IPS-NIHi7 (cell line): ENCODE data around the gene ANKRD33B.
"Not testable (repeated sequence)": the region's sequence is repeated elsewhere in the genome, so short reads cannot be mapped to it uniquely, and the experiment has no call there.

Experiments
- DNase-seq: peaks from one replicate; pipeline ENCODE4 v3.0.0; 2012; ENCODE audit warnings: mixed read lengths; ENCODE audit errors: extremely low spot score

The ANKRD33B gene

DNA sequence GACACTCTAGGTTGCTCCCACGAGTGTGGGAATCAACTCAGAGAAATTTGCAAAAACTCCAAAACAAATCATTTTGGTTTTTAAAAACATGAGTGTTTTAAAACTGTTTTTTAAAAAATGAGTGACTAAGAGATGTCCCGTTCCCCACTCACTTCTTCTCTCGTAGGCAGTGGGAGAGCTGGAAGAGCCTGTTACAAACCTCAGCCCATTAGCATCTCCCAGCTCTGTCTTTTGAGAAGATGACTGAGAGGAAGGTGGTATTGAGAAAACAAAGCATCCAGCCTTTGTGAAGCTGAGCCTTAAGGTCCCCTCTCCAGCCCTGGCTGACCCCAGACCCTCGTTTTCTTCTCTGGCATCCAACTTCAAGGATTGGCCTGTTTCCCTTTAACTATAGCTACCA lies 4.7 kb upstream of the ANKRD33B start:
- DNase-seq = no peak

DNA sequence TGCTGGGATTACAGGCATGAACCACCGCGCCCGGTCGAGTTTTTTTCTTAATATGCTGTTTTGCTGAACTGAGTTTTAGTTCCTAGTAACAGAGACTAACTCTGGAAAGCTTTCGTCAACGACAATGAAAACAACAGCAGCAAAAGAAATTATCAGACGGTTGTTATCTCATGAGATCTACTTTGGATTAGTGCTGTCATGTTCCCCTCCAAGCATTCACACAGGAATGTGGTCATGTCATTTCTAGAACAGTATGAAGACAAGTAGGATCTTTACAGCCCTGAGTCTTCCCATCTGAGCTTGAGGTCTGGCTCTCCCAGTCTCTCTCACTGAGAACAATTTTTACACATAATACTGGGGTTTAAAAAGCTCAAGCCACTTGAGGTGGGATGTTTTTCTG lies 4.0 kb upstream of the ANKRD33B start:
- DNase-seq = no peak

DNA sequence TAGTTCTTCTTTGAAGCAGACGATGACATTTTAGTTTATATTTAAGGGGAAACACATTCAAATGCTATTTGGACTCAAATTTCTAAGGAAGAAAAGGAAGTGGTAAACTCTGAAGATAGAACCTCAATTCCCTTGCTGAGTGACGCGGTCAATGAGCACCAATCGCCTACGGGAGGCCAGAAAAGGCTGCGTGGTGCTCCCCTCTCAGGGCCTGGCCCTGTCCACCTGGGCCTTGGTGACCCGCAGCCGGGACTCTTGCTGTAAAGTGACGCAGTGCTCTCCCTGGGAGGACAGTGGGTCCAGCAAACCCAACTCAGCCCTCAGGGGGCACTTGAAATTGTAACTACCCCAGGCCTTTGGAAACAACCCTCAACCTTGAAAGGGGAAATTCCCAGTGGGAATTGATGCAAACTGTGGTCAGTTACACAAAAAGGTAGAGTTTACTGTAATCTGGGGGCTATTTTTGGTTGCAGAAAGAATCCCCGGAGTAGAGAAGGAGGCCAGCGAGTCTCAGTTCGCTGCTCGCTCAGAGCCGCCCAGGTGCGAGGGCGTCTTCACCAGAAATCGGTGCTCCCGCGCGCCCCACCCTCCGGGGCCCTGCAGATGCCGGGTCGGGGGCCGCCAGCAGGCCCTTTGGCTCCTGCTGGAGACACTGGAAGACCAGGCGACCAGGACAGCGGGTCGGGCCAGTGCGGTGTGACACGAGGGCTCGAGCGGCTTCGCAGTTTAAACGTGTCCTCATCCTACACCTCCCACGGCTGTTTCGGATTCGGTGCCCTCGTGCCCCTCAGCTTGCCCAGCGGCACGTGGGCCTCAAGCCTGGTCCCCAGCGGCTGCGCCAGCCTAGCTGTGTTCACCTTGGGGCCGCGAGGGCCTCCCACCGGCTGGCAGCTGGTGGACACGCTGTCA lies 1.4 kb upstream of the ANKRD33B start:
- no peak for DNase-seq

DNA sequence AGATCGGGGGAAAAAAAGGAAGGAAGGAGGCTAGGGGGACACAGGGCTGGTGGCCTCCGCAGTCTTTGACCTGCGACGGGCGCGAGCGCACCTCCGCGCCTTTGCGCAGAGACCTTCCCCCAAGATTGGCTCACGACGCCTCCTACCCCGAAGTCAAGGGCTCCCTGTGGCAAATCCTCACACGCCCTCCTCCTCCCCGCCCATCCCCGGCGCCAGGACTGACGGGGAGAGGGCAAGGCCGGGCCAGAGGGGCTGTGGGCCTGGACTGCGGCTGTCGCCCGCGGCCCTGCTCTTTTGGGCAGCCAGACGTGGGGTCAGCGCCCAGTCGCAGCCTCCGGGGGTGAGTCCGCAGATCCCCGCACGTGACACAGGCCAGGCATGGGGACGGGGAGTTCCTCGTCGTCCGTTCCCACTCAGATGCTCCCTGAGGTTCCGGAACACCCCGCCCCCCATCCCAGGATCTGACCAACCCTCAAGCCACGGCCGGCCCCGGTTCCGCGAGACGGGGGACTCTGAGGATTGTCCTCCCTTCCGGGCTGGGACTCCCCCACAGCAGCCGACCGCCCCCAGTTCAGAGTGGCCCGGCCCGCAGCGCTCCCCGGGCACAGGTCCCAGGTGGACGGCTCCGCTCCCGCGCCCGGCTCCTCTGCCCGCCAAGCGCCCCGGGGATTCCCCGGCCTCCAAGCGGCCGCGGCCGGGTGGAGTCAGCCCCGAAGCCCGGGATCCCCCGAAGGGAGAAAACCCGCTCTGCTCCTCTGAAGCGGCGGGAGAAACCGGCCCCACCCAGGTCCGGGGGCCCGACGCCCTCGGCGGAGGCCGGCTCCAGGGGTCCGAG lies 543 bp upstream of the ANKRD33B start:
- DNase-seq = no peak

DNA sequence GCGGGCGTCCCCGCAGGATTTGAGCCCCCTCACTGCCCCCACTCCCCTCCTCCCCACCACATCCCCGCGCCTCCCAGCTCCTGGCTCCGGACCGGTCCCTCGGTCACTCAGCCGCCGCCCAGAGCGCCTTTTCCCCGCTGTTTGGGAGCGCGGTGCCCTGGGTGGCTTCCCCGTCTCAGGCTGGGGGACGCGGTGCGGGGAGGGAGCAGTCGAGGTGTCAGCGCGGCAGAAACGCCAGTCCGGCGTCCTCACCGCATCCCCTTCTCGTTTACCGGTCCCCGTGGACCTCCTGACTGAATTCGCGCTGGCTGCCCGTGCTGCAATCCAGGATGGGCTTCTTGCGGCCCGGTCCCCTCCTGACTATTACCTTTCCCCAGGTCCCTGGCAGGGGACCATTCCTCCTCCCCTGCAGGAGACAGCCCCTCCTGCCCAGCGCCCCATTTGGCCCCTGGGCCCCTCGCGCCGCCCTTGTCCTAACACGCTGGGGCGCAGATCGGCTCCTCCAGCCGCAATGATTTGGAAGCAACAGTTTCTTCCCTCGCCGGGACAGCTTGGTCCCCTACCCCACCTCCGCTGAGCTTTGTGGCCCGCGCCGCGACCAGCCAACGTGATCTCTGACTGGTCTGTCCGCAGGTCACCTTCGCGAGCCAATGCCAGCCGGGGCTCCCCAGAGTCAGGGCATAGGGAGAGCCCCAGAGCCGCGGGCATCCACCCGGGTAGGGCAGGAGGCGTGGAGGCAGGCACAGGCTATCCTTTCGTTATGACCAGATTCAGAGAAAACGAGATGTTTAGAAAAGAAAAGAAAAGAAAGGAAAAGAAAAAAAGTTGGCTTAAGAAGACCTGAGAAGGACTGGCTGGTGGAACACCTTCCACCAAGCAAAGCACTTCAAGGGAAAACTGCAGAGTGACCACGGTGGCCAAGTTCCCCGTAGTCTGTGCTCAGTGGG lies 1.2 kb downstream of the ANKRD33B start:
- no peak for DNase-seq

DNA sequence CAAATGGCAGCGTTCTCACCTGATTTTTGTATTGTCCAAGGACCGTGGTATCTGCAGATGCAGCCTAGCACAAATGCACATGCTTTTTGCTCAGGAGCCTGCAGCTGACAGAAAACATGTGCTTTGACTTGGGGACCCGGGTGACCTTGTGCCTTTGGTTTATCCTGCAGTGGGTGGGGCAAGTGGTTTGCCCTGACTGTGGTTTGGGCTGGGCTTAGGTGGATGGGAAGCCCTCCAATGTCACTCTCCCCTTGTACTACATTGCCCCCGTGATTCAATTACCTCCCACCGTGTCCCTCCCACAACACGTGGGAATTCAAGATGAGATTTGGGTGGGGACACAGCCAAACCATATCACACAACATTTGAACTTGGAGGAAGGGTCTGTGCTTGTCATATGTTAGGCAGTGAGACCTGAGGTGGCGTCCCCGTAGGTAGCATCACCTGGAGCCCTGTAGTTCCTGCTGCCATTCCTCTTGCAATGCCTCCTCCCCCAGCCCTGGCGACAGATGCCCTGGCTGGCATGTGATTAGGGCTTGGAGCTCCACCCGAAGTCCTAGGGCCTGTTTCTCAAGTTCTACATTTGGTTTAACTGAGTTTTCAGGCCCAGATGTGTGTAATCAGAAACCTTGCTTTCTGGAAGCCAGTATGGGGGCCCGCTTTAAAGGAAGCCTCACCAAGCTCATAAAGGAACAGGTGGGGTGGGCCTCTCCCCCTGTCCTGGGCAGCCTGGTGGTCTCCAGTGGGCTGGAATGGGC lies 2.1 kb downstream of the ANKRD33B start:
- DNase-seq = no peak

DNA sequence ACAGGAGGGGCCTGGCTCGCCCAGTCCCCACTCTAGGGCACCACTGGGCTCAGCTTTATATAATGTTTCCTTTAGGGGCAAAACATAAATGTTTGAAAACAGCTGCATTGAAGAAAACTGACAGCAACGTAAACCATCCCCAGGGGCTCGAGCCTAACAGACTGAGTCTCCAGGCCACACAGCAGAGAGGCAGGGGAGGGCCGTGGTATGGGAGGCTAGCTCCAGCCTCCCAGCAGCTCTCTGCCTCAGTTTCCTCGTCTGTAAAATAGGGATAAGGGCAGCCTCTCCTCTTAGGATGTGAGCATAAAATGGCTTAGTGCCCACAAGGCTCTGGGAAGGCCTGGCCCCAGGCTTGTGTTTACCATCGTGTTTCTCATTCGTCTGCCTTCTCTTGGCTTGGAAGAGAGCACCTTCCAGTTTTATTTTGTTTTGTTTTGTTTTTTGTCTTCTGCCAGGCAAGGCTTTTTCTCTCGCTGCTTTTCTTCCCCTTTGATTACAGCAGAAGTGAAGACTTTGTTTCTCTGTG lies 2.7 kb downstream of the ANKRD33B start:
- DNase-seq = no peak

DNA sequence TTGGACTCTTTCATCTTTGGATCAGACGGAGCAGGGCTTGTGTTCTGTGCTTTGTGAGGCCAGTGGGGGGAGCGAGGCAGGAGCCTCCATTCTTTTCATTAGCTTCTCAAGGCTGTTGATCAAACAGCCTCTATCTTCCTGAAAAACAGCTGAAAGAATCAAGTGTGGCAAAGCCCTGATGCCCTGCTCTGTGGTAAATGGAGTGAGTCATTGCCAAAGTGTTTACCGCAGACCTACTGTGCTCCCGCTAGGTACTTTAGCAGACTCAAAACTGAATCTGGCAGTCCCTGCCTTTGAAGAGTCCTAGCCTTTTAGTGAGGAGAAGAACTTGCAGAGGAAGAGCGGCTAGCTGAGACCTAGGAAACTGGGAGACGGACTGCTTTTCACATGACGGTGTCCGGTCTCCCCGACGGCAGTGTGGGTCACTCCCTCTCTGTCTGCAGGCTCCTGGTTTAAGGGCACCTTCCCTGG lies 3.3 kb downstream of the ANKRD33B start:
- DNase-seq = no peak

DNA sequence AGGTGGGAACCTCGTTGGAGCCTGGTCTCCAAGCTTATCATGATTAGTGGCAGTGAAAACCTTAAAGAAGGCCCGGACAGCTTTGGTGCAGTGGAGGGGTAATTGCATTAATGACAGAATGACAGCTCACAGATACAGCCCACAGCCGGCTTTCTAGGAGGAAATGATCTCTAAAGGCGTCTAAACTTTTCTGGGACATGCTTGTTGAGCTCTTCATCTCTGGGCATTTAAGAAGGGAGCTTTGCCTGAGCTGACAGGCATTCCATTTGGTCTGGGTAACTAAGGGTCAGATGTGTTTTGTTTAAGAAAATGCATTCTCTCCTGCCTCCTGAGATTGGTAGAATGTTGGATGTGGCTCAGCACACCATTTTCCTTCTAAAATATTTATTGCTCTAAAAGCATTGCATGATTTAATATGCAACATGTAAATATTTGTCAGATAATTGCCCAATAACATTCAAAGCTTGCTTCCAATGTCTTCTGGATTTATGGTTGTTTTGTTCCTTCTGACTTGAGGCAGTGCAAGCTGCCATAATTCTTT lies 4.0 kb downstream of the ANKRD33B start:
- no peak for DNase-seq

DNA sequence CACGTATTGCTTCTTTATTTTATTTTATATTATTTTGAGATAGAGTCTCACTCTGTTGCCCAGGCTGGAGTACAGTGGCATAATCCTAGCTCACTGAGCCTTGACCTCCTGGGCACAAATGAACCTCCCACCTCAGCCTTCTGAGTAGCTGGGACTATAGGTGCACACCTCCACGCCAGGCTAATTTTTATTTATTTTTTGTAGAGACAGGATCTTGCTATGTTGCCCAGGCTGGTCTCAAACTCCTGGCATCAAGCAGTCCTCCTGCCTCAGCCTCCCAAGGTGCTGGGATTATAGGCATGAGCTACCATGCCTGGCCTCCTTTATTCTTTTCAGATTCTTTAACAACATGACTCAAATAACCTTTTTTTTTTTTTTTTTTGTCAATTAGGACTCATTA lies 6.7 kb downstream of the ANKRD33B start:
- DNase-seq = not testable (repeated sequence)

DNA sequence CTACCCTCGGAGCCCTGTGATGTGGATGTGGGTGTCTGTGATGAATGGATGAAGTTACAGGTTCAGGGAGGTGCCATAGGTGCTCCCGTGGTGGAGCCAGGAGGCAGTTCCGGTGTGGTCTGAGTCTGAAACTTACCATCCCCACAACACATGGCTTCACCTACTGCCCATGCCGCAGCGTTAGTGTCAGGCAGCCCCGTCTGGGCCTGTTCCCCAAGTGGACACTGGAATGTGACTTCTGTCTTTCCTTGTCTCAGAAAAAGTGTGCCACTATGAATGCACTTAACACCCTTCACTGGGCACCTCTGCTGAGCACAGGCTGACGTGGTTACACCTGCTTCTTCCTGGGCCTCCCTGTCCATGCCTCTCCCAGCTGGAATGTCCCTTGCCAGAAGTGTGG lies 8.6 kb downstream of the ANKRD33B start:
- DNase-seq = no peak

DNA sequence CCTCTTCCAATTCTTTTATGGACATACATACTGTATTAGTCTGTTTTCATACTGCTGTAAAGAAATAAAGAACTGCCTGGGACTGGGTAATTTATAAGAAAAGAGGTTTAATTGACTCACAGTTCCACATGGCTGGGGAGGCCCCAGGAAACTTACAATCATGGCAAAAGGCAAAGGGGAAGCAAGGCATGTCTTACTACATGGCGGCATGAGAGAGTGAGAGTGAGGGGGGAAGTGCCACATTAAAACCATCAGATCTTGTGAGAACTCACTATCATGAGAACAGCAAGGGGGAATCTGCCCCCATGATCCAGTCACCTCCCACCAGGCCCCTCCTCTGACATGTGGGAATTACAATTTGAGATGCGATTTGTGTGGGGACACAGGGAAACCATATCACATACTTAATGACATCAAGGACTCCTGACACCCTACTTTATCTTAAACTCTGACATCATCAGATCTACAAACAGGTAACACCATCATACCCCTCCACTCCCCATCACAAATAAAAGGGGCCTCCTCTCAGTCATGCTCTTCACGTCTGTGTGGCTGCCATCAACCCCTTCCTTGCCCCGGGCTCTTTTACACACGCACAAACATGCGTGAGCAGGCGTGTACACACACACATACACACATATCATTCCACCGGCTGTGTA lies 9.7 kb downstream of the ANKRD33B start:
- DNase-seq = no peak

DNA sequence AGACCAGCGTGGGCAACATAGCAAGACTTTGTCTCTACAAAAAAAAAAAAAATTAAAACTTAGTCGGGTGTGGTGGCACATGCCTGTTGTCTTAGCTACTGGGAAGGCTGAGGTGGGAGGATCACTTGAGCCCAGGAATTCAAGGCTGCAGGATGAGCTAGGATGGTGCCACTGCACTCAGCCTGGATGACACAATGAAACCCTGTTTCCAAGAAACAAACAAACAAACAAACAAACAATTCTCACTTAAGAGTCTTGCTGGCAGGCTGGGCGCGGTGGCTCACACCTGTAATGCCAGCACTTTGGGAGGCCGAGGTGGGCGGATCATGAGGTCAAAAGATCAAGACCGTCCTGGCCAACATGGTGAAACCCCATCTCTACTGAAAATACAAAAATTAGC lies 11.0 kb downstream of the ANKRD33B start:
- DNase-seq = not testable (repeated sequence)

DNA sequence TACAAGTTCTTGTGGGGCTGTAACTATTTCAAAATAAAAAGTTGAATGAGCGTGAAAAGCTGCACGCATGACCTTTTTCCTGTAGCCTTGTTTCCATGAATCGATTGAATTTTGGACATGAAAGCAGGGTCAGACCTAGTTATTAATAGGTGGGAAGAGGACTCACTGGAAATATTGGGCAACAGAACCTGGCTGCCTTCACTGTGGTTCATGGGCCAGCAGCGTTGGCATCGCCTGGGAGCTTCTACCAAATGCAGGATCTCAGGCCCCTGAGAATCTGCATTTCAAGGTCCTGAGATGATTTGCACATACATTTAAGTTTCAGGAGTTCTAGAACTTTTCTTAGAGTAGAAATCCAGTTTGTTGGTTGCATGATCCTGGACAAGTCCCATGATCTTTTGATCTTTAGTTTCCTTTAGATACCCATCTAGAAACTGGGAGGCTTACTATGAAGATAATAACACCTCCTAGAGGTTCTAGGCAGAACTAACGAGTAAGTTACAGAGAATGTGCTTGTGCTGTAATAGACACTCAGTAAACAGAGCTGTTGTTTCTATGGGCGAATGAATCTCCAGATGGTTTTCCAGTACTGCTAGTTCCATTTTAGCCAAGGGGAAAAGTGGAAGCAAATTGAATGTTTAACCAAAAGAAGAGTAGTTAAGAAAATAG lies 12.4 kb downstream of the ANKRD33B start:
- no peak for DNase-seq

DNA sequence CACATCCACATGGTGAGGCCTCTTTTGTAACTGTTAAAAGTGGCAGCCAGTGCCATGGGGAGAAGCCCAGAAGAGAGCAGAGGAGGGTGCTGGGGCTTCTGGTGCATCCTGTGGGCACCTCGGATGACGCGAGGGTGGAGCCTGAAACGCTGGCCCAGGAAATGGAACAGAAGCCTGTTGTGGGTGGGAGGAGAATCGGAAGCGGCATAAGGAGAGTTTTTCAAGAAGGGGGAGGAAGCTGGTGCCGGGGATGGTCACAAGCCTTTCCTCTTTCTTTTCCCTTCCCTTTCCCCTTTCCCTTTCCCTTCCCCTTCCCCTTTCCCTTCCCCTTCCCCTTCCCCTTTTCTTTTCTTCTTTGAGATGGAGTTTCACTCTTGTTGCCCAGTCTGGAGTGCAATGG lies 12.9 kb downstream of the ANKRD33B start:
- no peak for DNase-seq

DNA sequence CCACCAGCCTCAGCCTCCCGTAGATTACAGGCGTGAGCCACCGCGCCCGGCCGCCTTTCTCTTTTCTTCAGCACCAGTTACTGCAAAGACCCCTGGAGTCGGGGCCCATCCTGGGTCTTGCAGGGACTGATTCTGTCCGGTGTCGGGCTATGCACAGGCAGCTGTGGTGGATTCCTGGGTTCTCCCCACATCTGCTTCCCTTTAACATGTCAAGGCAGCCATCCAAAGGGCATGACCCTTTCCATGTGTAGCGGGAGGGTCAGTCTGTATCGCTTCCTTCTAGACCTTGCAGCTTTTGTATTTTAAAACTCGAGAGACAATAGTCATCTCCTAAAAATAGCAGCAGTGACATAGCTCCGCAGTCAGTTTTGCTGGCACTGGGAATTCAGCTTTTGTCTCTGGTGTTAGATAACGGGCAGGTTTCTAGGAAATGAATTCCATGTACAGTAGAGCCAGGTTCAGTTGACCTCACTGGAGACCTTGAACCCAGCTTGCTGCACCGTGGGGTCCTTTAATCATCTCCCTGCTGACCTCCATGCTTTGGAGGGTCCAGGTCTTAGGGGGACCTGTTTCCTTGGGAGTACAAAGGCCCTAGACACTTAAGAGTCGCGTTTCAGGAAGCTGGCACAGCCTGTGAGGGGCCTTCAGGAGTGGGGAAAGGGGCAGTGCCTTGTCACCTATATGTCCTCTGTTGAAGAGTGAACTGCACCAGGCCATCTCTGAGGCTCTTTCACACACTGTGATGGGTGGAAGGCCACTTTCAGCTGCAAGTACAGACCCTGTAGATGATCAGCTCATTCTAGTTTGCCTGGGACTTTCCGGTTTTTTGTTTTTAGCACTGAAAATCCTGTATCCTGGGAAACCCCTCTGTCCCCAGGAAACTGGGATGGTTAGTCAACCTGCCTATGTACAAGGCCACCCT lies 13.8 kb downstream of the ANKRD33B start:
- no peak for DNase-seq

DNA sequence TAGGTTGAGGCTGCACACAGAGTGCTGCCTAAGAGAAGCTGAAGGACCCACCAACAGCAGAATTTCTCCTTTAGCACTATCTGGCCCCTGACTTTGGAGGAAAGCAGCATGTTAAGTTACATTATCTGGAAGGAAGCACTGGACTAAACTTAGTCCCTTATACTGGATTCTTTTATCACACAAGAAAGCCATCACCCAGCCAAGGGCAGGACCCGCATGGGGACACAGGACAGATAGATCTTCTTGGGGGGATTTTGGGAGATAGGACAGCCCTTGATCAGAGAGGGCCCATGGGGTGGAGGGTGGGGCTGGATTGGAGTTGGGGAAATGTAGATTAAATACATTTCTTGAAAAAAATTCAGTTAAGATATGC lies 14.4 kb downstream of the ANKRD33B start:
- DNase-seq = no peak

DNA sequence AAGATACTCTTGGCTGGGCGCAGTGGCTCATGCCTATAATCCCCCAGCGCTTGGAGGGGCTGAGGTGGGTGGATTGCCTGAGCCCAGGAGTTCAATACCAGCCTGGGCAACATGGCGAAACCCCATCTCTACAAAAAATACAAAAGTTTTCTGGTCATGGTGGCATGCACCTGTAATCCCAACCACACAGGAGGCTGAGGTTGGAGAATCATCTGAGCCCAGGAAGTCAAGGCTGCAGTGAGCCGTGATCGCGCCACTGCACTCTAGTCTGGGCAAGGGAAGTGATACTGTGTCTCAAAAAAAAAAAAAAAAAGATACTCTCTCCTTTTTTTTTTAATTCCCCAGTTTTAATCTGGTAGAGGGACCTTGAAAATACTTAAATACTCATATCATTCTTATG lies 15.0 kb downstream of the ANKRD33B start:
- DNase-seq = no peak
